GM23338 (cell line): ENCODE data around the gene KCNMA1.

Source experiments
- EZH2 ChIP-seq: fragments of 200-600 bp; sonication (generic); IDR thresholded peaks from one replicate; pipeline ENCODE4 v1.8.0; 2017; ENCODE audit warnings: antibody characterized with exemption, mild to moderate bottlenecking, low read depth; ENCODE audit not compliant: unreplicated experiment
- NANOG ChIP-seq: IDR thresholded peaks from 2 replicates; pipeline ENCODE4 v1.6.1; 2016; ENCODE audit warnings: antibody characterized with exemption, borderline replicate concordance
- POLR2AphosphoS5 ChIP-seq: IDR thresholded peaks from 2 replicates; pipeline ENCODE4 v1.6.1; 2016; ENCODE audit warnings: antibody characterized with exemption, low read depth
- TF ChIP-seq, protein P1 (sequence below), 2 experiments: fragments of 200-600 bp in 1 of 2; sonication (generic) in 1 of 2; conservative IDR thresholded peaks; 2 replicates each; pipeline versions ENCODE4 v1.5.1 to v1.6.1; 2016 to 2017; ENCODE audit warnings: antibody characterized with exemption in 2 of 2, low read depth in 2 of 2, mild to moderate bottlenecking in 2 of 2, moderate library complexity in 1 of 2

DNA sequence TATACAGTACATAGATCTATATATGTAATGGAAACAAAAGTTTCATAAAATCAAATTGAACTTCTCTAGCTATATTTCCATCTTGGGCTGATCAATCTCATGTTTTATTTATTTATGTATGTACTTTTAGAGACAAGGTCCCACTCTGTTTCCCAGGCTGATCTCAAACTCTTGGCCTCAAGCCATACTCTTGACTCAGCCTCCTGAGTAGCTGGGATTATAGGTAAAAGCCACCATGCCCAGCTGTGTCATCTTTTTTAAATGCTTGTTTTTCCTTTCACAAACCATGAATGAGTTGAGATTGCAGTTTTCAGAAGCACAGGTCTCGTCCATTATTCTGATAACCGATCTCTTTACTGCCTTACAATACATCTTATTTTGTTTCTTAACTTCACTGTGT, 400.9 kb downstream of the KCNMA1 start:
- TF ChIP-seq, protein P1, sequence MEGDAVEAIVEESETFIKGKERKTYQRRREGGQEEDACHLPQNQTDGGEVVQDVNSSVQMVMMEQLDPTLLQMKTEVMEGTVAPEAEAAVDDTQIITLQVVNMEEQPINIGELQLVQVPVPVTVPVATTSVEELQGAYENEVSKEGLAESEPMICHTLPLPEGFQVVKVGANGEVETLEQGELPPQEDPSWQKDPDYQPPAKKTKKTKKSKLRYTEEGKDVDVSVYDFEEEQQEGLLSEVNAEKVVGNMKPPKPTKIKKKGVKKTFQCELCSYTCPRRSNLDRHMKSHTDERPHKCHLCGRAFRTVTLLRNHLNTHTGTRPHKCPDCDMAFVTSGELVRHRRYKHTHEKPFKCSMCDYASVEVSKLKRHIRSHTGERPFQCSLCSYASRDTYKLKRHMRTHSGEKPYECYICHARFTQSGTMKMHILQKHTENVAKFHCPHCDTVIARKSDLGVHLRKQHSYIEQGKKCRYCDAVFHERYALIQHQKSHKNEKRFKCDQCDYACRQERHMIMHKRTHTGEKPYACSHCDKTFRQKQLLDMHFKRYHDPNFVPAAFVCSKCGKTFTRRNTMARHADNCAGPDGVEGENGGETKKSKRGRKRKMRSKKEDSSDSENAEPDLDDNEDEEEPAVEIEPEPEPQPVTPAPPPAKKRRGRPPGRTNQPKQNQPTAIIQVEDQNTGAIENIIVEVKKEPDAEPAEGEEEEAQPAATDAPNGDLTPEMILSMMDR (conservative IDR thresholded peaks at IDR 0.05; ENCODE audit: low read depth in 2 of 2) = no peak
- TF ChIP-seq POLR2AphosphoS5 (no peak), EZH2 (no peak), NANOG (no peak)
